ENCODE data around the gene PIK3R4. TPM values are rescaled to one million over a fixed set of nuclear protein-coding genes. Genes with fewer than 3 reads are reported as not detected.

The PIK3R4 gene
- total RNA-seq, 4 donors from 2014 or later, result 19.2 to 61.2 (median 41.0) TPM

DNA sequence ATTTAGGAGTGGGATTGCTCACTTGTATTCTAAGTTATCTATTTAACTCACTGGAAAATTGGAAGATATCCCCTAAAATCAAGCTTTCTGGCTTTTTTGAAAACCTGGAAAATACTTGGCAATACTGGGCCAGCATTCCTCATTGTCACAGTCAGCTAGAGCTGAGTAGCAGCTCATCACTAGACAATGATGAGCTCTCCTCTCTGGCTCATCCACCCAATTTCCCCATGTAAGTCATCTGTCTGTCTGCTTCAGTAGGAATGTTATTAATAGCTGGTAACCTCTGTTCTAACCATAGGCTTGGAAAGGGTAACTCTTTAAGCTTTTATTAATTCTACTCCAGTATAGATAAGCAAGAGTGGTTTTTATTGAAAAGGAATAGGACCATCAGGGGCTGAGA lies 39.7 kb upstream of the PIK3R4 start:
- no peaks in the 10 kb centered on the region for H3K27me3 ChIP-seq
- no peak for DNase-seq
- no peaks in the 10 kb centered on the region for H3K4me1 ChIP-seq
- no peak overlapping the region for H3K27ac ChIP-seq
- intact Hi-C loops (cut with DNase I; ENCODE audit: low total_unique reads), result no loop called here
- H3K9me3 ChIP-seq, result no peaks in the 10 kb centered on the region
- no peak for TF ChIP-seq CTCF (IDR thresholded peaks at IDR 0.05)
- H3K36me3 ChIP-seq, result no peaks in the 10 kb centered on the region
- H3K4me3 ChIP-seq, result no peak overlapping the region

DNA sequence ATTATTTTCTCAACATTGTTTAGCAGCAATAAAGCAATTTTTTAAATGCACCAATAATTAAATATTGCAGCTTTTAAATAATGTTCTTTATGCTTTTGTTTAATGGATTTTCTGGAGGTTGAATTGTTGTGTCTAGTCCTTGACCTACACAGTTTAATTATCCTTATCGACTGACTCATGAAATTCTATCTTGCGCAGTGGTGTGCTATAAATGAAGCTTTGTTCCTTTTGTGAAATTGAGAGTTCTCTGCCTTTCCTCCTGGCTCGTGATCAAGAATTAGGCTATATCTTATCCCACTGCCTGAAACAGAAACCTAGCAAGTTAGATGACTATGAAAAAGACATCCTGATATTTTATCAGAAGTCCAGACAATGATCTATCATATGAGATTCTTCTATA lies 37.0 kb upstream of the PIK3R4 start:
- no peaks in the 10 kb centered on the region for H3K9me3 ChIP-seq
- H3K36me3 ChIP-seq, result no peaks in the 10 kb centered on the region
- DNase-seq, result no peak
- H3K27ac ChIP-seq, result no peak overlapping the region
- H3K4me3 ChIP-seq, result no peak overlapping the region
- no peaks in the 10 kb centered on the region for H3K27me3 ChIP-seq
- intact Hi-C loops (cut with DNase I; ENCODE audit: low total_unique reads), result no loop called here
- H3K4me1 ChIP-seq, result no peaks in the 10 kb centered on the region
- TF ChIP-seq POLR2A (IDR thresholded peaks at IDR 0.05), result no peak
- TF ChIP-seq CTCF (IDR thresholded peaks at IDR 0.05), result no peak

DNA sequence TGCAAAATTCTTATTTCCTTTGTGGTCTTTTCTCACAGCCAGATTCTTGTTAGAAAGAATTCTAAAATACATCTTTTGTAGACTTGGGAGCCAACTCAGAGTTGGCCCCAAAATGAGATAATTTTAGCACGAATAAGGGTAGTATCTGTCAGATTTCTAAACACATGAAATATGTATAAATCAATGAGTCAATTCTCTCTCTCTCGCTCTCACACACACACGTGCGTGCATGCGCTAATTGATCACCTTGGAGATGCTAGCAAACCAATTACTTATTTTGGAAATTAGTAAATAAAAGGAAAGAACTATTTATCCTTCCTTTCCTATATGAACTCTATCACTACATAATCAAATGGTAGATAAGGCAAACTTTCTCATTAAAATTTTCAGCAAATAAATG lies 32.9 kb upstream of the PIK3R4 start:
- TF ChIP-seq CTCF (IDR thresholded peaks at IDR 0.05), result no peak
- no peak for TF ChIP-seq POLR2A (IDR thresholded peaks at IDR 0.05)
- H3K27me3 ChIP-seq, result no peaks in the 10 kb centered on the region
- H3K36me3 ChIP-seq, result no peaks in the 10 kb centered on the region
- H3K4me1 ChIP-seq, result no peaks in the 10 kb centered on the region
- no peak overlapping the region for H3K27ac ChIP-seq
- intact Hi-C loops (cut with DNase I; ENCODE audit: low total_unique reads), result no loop called here
- H3K4me3 ChIP-seq, result no peak overlapping the region
- DNase-seq, result no peak
- no peaks in the 10 kb centered on the region for H3K9me3 ChIP-seq

DNA sequence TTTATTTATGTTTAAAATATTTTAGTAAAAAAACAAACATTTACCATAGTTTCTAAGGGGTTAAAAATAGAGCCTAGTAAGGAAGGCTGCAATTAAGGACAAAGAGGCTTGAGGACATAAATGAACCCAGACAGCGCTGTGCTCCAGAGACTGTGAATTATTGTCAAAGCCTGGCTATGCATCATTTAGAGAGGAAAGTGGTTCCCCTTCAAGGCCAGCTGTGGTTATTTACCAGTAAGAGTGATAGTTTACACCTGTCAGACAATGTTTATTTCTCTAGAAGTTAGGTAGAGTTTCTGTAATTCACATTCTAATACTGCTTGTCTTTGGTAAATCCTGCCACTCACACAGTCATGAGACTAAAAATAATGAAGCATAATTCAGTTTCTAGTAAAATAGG lies 32.4 kb upstream of the PIK3R4 start:
- DNase-seq, result no peak
- Histone ChIP-seq H3K27me3 (no peaks in the 10 kb centered on the region), H3K27ac (no peak overlapping the region), H3K4me3 (no peak overlapping the region), H3K4me1 (no peaks in the 10 kb centered on the region), H3K36me3 (no peaks in the 10 kb centered on the region), H3K9me3 (no peaks in the 10 kb centered on the region)
- no peak for TF ChIP-seq POLR2A (IDR thresholded peaks at IDR 0.05)
- TF ChIP-seq CTCF (IDR thresholded peaks at IDR 0.05), result no peak
- intact Hi-C loops (cut with DNase I; ENCODE audit: low total_unique reads), result no loop called here

- no peak for TF ChIP-seq CTCF (IDR thresholded peaks at IDR 0.05)
- TF ChIP-seq POLR2A (IDR thresholded peaks at IDR 0.05), result no peak
- Histone ChIP-seq H3K9me3 (no peaks in the 10 kb centered on the region), H3K4me3 (no peak overlapping the region), H3K4me1 (no peaks in the 10 kb centered on the region), H3K27ac (no peak overlapping the region), H3K36me3 (no peaks in the 10 kb centered on the region), H3K27me3 (no peaks in the 10 kb centered on the region)
- DNase-seq, result no peak
- intact Hi-C loops (cut with DNase I; ENCODE audit: low total_unique reads), result no loop called here
Observed at GRCh38 chr3:130773366-130773765, 26.7 kb upstream of the PIK3R4 start.

All from uterus (tissue), 4 donors.